Loucy (cell line): ENCODE results near the gene SNX14.

Experiments used
- H2AFZ ChIP-seq: fragments of 200-600 bp; sonication (generic); 2 replicates; pipeline ENCODE4 v1.6.0; 2016; ENCODE audit warnings: antibody characterized with exemption, mild to moderate bottlenecking, low read length, moderate library complexity
- H3F3A ChIP-seq: fragments of 200-600 bp; 2 replicates; pipeline ENCODE4 v1.6.0; 2016; ENCODE audit warnings: antibody characterized with exemption, low read depth, mild to moderate bottlenecking
- H3K27me3 ChIP-seq: fragments of 200-600 bp; sonication (generic); 2 replicates; pipeline ENCODE4 v1.6.1; 2014; ENCODE audit warnings: low read length, mild to moderate bottlenecking; ENCODE audit not compliant: insufficient read depth, poor library complexity, severe bottlenecking
- H3K36me3 ChIP-seq: fragments of 200-600 bp; sonication (generic); 2 replicates; pipeline ENCODE4 v1.6.1; 2016; ENCODE audit warnings: low read length; ENCODE audit not compliant: insufficient read depth
- H3K4me1 ChIP-seq: fragments of 200-600 bp; sonication (generic); 2 replicates; pipeline ENCODE4 v1.5.1; 2014; ENCODE audit warnings: low read length, mild to moderate bottlenecking; ENCODE audit not compliant: insufficient read depth, poor library complexity, severe bottlenecking
- H3K4me2 ChIP-seq: fragments of 200-600 bp; sonication (generic); 2 replicates; pipeline ENCODE4 v1.6.0; 2014; ENCODE audit warnings: antibody characterized with exemption, low read length, low read depth, mild to moderate bottlenecking; ENCODE audit not compliant: poor library complexity, severe bottlenecking
- H3K4me3 ChIP-seq: fragments of 200-600 bp; sonication (generic); 2 replicates; pipeline ENCODE4 v1.5.1; 2014; ENCODE audit warnings: low read length, mild to moderate bottlenecking, mixed read lengths; ENCODE audit not compliant: poor library complexity, severe bottlenecking
- H3K79me2 ChIP-seq: fragments of 200-600 bp; sonication (generic); 2 replicates; pipeline ENCODE4 v1.6.1; 2014; ENCODE audit warnings: low read length; ENCODE audit not compliant: insufficient read depth
- H3K9ac ChIP-seq: fragments of 200-600 bp; sonication (generic); 2 replicates; pipeline ENCODE4 v1.6.0; 2014; ENCODE audit warnings: mild to moderate bottlenecking, low read depth, low read length, moderate library complexity; ENCODE audit not compliant: poor library complexity, severe bottlenecking
- H3K9me2 ChIP-seq: fragments of 200-600 bp; sonication (generic); replicated peaks from 2 replicates; pipeline ENCODE4 v1.6.1; 2016; ENCODE audit warnings: low read depth, low read length, mixed read lengths
- H3K9me3 ChIP-seq: fragments of 200-600 bp; sonication (generic); 2 replicates; pipeline ENCODE4 v1.6.1; 2014; ENCODE audit warnings: mild to moderate bottlenecking, antibody characterized with exemption, low read length, low read depth; ENCODE audit not compliant: insufficient read depth
- H4K20me1 ChIP-seq: fragments of 200-600 bp; sonication (generic); 2 replicates; pipeline ENCODE4 v1.6.0; 2014; ENCODE audit warnings: antibody characterized with exemption, low read length, mild to moderate bottlenecking; ENCODE audit not compliant: insufficient read depth, poor library complexity, severe bottlenecking
- CTCF ChIP-seq: fragments of 200-600 bp; sonication (generic); conservative IDR thresholded peaks from 2 replicates; pipeline ENCODE4 v1.5.1; 2014; ENCODE audit warnings: mild to moderate bottlenecking, antibody characterized with exemption, low read length
- EZH2phosphoT487 ChIP-seq: fragments of 200-600 bp; IDR thresholded peaks from 2 replicates; pipeline ENCODE4 v1.6.1; 2018; ENCODE audit warnings: antibody characterized with exemption, mild to moderate bottlenecking, moderate library complexity, borderline replicate concordance

SNX14 gene

GRCh38 chr6:85602100-85602499, 8.4 kb upstream of the SNX14 start:
- Histone ChIP-seq H3K4me3 (no peak overlapping the region), H3K27me3 (no peaks in the 10 kb centered on the region), H3F3A (no peaks in the 10 kb centered on the region), H4K20me1 (peaks cover 4% of the 10 kb centered on the region), H3K4me1 (no peaks in the 10 kb centered on the region), H3K4me2 (no peak overlapping the region), H3K36me3 (no peaks in the 10 kb centered on the region), H3K9me3 (no peaks in the 10 kb centered on the region), H3K9ac (no peak overlapping the region), H3K9me2 (no peaks in the 10 kb centered on the region), H2AFZ (no peak overlapping the region), H3K79me2 (no peaks in the 10 kb centered on the region)
- TF ChIP-seq CTCF: no peak
- TF ChIP-seq EZH2phosphoT487: no peak

GRCh38 chr6:85600713-85601313, 7.2 kb upstream of the SNX14 start:
- no peaks in the 10 kb centered on the region for H3K9me2 ChIP-seq
- H2AFZ ChIP-seq: no peak overlapping the region
- no peak overlapping the region for H3K9ac ChIP-seq
- H3K4me2 ChIP-seq: no peak overlapping the region
- peaks cover under 1% of the 10 kb centered on the region for H4K20me1 ChIP-seq
- no peaks in the 10 kb centered on the region for H3K27me3 ChIP-seq
- no peaks in the 10 kb centered on the region for H3K9me3 ChIP-seq
- no peaks in the 10 kb centered on the region for H3K79me2 ChIP-seq
- peaks cover 2% of the 10 kb centered on the region; the same call in 1 of the 2 replicates for H3F3A ChIP-seq
- no peak for TF ChIP-seq CTCF
- TF ChIP-seq EZH2phosphoT487: no peak
- no peaks in the 10 kb centered on the region for H3K36me3 ChIP-seq
- no peak overlapping the region for H3K4me3 ChIP-seq
- H3K4me1 ChIP-seq: no peaks in the 10 kb centered on the region

GRCh38 chr6:85594197-85594930, 706 bp upstream of the SNX14 start:
- Histone ChIP-seq H3K9ac (peak overlapping the region; percentile 85), H3F3A (peaks cover 8% of the 10 kb centered on the region), H3K4me2 (peak overlapping the region; percentile 85), H4K20me1 (peaks cover 26% of the 10 kb centered on the region), H3K9me2 (no peaks in the 10 kb centered on the region), H3K4me3 (peak overlapping the region; percentile 94), H3K79me2 (peaks cover 38% of the 10 kb centered on the region), H3K36me3 (no peaks in the 10 kb centered on the region), H3K9me3 (no peaks in the 10 kb centered on the region), H3K27me3 (no peaks in the 10 kb centered on the region), H2AFZ (peak overlapping the region; percentile 93), H3K4me1 (peaks cover 38% of the 10 kb centered on the region)
- TF ChIP-seq CTCF: no peak
- no peak for TF ChIP-seq EZH2phosphoT487
